T-helper 1 cell treated with Interleukin-12 subunit alpha and Interleukin-12 subunit beta and Interleukin-4 antibody, amounts not matched to agents 30 ng/mL and 1 ng/mL, for 36 hours (primary cell): Measurements from ENCODE around the gene PGPEP1. TPM values are rescaled to one million over a fixed set of nuclear protein-coding genes. Genes with fewer than 3 reads are reported as not detected.
"Not testable (repeated sequence)": the region's sequence is repeated elsewhere in the genome, so short reads cannot be mapped to it uniquely, and the experiment has no call there.

Experiments
- intact Hi-C: fragments of 100-400 bp; cut with micrococcal nuclease; formaldehyde crosslinking; loops from one replicate; pipeline ENCODE4 v1.15.1; 2024
- total RNA-seq: library from RNA; stranded (reverse); gene quantifications from 2 replicates; pipeline ENCODE4 v1.2.3, GENCODE V29; 2022

Gene PGPEP1
- total RNA-seq, 1 donor from 2014 or later, result 29.2 TPM

- intact Hi-C loops, result no loop called here
These were observed 9.5 kb upstream of the PGPEP1 start for GRCh38 chr19:18330868-18331267.

- intact Hi-C loops, result no loop called here
These were observed 7.4 kb upstream of the PGPEP1 start for GRCh38 chr19:18332917-18333530.

DNA sequence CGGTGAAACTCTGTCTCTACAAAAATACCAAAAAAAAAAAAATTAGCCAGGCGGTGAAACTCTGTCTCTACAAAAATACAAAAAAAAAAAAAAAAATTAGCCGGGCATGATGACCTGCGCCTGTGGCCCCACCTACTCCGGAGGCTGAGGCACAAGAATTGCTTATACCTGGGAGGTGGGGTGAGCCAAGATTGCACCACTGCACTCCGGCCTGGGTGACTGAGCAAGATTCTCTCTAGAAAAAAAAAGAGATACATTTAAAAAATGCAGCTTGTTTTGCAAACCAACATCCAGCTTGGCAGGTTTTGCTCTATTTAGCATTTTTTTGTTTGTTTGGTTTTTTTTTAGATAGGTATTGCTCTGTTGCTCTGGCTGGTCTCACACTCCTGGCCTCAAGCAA lies 6.7 kb upstream of the PGPEP1 start:
- intact Hi-C loops, result no loop called here

DNA sequence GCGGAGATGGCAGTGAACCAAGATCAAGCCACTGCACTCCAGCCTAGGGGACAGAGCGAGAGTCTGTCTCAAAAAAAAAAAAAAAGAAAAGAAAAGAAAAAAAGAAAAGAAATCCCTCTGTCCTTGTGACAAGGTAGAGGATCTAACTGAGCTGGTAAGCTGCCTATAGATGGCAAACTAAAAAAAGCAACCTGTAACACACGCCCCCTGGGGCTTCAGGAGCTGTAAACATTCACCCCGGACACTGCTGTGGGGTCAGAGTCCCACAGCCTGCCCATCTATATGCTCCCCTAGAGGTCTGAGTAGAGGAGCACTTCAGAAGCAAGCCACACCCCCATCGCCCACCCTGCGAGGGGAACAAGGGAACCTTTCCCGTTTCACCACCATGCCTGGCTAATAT lies 4.3 kb upstream of the PGPEP1 start:
- intact Hi-C loops, result no loop called here

DNA sequence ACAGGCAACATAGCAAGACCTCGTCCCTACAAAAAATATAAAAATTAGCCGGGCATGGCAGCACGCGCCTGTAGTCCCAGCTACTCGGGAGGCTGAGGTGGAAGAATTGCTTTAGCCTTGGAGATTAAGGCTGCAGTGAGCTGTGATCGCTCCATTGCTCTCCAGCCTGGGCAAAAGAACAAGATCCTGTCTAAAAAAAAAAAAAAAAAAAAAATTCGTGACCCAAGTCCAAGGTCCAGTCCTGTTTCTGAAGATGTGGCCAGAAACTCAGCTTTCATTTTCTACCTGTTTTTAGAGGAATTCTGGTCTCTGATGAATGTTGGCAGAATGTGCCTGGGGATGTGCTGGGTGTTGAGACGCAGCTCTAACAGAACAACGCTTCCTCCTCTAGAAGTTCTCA lies 1.9 kb upstream of the PGPEP1 start:
- intact Hi-C loops, result no loop called here

- intact Hi-C loops, result loop anchor here (2.0 kb wide), 1 partner anchor 17 kb away; the partner anchor contains the start of gene LSM4
These were observed 675 bp upstream of the PGPEP1 start for GRCh38 chr19:18339723-18340122.

DNA sequence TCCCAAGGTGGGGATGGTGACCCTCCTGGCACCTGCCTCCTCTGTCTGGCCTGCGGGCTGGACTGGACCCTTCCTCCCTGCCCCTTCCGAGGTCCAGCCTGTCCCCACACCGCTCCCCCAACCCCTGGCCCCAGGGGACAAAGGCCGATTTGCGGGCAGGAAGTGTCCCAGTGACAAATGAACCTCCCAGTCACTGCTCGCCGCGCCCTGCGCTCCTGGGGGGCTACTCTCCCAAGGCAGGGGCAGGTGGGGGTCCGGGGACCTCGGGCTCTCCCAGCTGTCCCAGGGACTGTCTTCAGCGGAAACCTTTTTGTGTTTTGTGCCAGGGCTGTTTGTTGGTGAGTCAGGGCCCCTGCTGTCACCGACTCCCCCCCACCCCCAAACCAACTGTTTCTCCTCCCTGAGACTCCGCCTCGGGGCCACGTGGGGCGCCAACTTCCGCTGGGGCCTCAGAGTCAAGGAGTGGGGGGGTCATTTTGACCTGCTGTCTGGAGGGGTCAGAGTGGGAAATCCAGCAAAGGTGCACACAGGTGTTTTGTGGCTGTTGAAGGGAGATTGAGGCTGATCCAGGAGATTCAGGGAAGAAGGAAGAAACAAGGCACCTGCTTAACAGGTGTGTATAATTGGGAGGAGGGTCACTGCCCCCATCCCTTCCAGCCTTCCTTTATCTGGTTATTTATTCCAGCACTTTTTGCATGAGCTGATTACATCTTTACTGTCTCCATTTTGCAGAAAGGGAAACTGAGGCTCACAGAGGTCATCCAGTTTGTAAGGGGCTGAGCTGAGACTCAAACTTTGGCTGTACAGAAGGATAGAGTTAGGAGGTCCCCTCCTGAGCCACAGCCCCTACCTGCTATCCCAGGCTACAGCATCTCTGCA lies 831 bp downstream of the PGPEP1 start:
- intact Hi-C loops, result loop anchor here (1.0 to 2.0 kb wide), 2 partner anchors 13 to 18 kb away; partner anchors contain the start of gene LSM4

- intact Hi-C loops, result no loop called here
These were observed 1.8 kb downstream of the PGPEP1 start for GRCh38 chr19:18342090-18342632.

DNA sequence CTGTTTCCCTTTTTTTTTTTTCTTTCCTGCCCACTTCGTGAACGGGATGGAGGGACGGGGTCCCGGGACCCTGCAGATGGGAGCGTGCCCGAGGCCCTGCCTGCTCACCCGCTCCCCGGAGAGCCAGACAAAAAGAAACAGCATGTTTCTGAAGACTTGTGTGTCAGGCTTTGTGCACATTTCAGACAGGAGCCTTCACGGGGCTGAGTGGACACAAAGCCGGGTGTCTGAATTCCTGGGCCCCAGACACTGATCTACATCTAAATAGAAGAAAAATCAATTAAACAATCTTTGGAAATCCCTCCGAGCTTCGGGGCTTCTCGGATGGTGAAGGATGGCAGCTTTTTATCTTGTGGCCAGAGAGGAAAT lies 4.2 kb downstream of the PGPEP1 start:
- intact Hi-C loops, result no loop called here

- intact Hi-C loops, result no loop called here
These were observed 4.9 kb downstream of the PGPEP1 start for GRCh38 chr19:18345296-18345695.

DNA sequence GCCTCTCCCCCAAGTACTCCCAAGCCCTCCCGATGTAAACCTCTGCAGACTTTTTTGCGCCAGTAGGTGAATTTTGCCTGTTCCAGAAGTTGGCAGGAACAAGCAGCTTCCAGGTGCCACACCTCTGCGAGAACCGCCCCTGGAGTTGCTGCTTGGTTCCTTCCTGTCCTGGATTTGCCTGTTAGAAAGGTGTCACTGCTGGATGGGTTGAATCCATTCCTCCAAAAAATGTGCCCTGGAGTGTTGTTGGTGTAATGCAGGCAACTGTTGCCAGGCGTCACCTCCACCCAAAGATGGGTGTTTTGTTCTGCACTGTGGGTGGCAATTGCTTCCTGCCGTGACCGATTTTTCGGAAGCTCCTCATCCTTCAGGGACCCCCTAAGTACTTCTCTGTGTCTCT lies 5.7 kb downstream of the PGPEP1 start:
- intact Hi-C loops, result no loop called here

GRCh38 chr19:18348171-18348570 lies 7.8 kb downstream of the PGPEP1 start:
- intact Hi-C loops, result loop anchor here (2.0 kb wide), 1 partner anchor 63 kb away; no protein-coding TSS in a partner anchor

DNA sequence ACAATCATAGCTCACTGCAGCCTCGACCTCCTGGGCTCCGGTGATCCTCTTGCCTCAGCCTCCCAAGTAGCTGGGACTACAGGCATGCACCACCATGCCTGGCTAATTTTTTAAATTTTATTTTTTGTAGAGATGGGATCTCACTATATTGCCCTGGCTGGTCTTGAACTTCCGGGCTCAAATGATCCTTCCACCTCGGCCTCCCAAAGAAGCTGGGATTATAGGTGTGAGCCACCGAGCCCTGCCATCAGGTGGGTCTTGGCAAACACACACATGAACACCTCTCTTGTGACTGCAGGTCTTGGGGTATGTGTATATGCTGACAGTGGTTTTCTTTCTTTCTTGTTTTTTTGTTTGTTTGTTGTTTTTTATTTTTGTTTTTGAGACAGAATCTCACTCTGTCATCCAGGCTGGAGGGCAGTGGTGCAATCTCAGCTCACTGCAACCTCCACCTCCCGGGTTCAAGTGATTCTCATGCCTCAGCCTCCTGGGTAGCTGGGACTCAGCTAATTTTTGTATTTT lies 8.5 kb downstream of the PGPEP1 start:
- intact Hi-C loops, result loop anchor here (2.0 kb wide), 1 partner anchor 62 kb away; no protein-coding TSS in a partner anchor

DNA sequence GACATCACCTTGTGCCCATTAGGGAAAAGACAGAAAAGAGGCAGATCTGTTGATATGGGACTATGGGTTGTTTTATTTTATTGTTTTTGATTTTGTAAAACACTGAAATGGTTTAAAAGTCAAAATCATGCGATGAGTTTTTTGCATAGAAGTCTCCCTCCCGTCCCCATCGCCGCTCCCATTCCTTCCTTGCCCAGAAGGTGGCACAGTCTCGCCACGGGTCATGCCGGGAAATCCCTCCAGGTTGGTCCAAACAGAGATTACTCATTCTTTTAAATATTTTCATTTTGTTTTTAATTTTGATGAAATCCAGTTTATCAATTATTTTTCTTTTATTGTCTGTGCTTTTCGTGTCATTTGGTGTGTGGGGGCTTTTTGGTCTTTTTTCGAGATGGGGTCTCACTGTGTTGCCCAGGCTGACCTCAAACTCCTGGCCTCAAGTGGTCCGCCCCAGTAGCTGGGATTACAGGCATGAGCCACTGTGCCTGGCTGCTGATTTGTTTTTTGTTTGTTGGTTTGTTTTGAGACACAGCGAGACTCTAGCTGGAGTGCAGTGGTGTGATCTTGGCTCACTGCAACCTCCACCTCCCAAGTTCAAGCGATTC lies 9.2 kb downstream of the PGPEP1 start:
- intact Hi-C loops, result loop anchor here (2.0 kb wide), 1 partner anchor 61 kb away; no protein-coding TSS in a partner anchor

GRCh38 chr19:18350490-18350889 lies 10.1 kb downstream of the PGPEP1 start:
- intact Hi-C loops, result no loop called here

DNA sequence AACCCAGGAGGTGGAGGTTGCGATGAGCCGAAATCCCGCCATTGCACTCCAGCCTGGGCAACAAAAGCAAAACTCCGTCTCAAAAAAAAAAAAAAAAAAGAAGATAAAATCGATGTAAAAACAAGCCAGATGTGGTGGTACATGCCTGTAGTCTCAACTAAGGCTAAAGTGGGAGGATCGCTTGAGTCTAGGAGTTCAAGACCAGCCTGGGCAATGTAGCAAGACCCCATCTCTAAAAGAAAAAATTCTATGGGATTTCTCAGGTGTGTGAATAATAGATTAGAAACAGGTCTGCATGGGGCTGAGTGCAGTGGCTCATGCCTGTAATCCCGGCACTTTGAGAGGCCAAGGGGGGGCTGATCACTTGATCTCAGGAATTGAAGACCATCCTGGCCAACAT lies 11.1 kb downstream of the PGPEP1 start:
- intact Hi-C loops, result no loop called here

GRCh38 chr19:18353378-18354005 lies 13.1 kb downstream of the PGPEP1 start:
- intact Hi-C loops, result no loop called here

- intact Hi-C loops, result not testable (repeated sequence)
These were observed 14.3 kb downstream of the PGPEP1 start for GRCh38 chr19:18354743-18355142.

DNA sequence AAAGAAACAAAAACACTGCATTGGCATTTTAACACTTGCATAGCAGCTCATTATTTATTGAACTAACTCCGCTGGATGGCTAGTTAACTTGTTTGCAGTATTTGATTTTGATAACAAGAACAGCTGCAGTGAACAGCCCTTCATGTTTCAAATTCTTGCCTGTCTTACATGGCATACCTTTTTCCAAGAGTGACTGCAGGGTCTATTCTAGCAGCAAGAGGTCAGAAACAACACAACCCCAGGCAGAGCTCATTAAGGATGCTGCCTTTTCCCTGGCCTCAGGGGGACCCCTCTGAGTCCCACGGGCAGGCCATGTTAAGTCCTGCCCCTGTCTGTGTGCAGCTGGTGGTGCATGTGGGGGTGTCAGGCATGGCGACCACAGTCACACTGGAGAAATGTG lies 16.6 kb downstream of the PGPEP1 start:
- intact Hi-C loops, result no loop called here

DNA sequence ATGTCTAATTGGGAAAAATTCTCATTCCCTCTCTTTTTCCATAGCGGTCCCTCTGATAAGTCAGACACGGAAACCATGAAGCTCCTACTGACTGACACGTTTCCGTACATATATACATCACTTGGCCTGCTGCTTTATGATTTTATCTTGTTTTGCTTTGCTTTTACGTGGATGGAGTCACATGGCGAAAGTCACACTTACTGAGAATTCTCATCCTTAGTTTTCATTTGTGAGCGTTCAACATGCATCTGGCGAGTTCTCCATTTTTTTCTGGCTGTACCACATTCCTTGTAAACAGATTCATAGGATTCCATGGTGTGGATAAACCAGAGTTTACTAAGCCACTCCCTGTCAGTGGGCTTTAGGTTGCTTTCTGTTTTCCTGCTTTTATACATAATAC lies 21.2 kb downstream of the PGPEP1 start:
- intact Hi-C loops, result no loop called here

- intact Hi-C loops, result no loop called here
These were observed 22.6 kb downstream of the PGPEP1 start for GRCh38 chr19:18362934-18363542.
